NCI-H1436 treated with DMSO at 0.1 percent for 48 hours (cell line): ENCODE measurements around the gene PDZRN4.
"Not testable (repeated sequence)": the region's sequence is repeated elsewhere in the genome, so short reads cannot be mapped to it uniquely, and the experiment has no call there.

Source experiments
- DNase-seq: peaks from one replicate; lab custom pipeline; 2025; lab: John Stamatoyannopoulos, UW

Gene PDZRN4

GRCh38 chr12:41511247-41511646 is 323.1 kb downstream of the PDZRN4 start:
- DNase-seq = no peak

GRCh38 chr12:41512497-41512896 is 324.4 kb downstream of the PDZRN4 start:
- DNase-seq = no peak

- no peak for DNase-seq
These were observed 326.1 kb downstream of the PDZRN4 start for GRCh38 chr12:41514021-41514777.

- no peak for DNase-seq
These were observed 326.8 kb downstream of the PDZRN4 start for GRCh38 chr12:41514907-41515306.

- no peak for DNase-seq
These were observed 327.8 kb downstream of the PDZRN4 start for GRCh38 chr12:41515953-41516352.

GRCh38 chr12:41520869-41521268 is 332.7 kb downstream of the PDZRN4 start:
- DNase-seq = no peak

- no peak for DNase-seq
These were observed 333.8 kb downstream of the PDZRN4 start for GRCh38 chr12:41521872-41522379.

- DNase-seq = no peak
These were observed 338.9 kb downstream of the PDZRN4 start for GRCh38 chr12:41527062-41527461.

- DNase-seq = no peak
These were observed 339.5 kb downstream of the PDZRN4 start for GRCh38 chr12:41527534-41528116.

GRCh38 chr12:41528874-41529273 is 340.8 kb downstream of the PDZRN4 start:
- no peak for DNase-seq

- DNase-seq = no peak
These were observed 342.3 kb downstream of the PDZRN4 start for GRCh38 chr12:41530441-41530840.

GRCh38 chr12:41531147-41531829 is 343.2 kb downstream of the PDZRN4 start:
- DNase-seq = no peak

- DNase-seq = no peak
These were observed 344.0 kb downstream of the PDZRN4 start for GRCh38 chr12:41532072-41532471.

- DNase-seq = no peak
These were observed 348.8 kb downstream of the PDZRN4 start for GRCh38 chr12:41536813-41537490.

GRCh38 chr12:41537522-41537921 is 349.4 kb downstream of the PDZRN4 start:
- no peak for DNase-seq

- DNase-seq = no peak
These were observed 357.6 kb downstream of the PDZRN4 start for GRCh38 chr12:41545761-41546160.

- not testable (repeated sequence) for DNase-seq
These were observed 359.0 kb downstream of the PDZRN4 start for GRCh38 chr12:41547071-41547470.

- DNase-seq = no peak
These were observed 360.8 kb downstream of the PDZRN4 start for GRCh38 chr12:41548926-41549325.

- no peak for DNase-seq
These were observed 364.5 kb downstream of the PDZRN4 start for GRCh38 chr12:41552588-41552987.

- DNase-seq = no peak
These were observed 368.1 kb downstream of the PDZRN4 start for GRCh38 chr12:41556176-41556575.

GRCh38 chr12:41557344-41557743 is 369.2 kb downstream of the PDZRN4 start:
- DNase-seq = no peak

GRCh38 chr12:41558671-41559070 is 370.6 kb downstream of the PDZRN4 start:
- no peak for DNase-seq
